Stimulated activated CD4-positive, alpha-beta T cell treated with anti-CD3 and anti-CD28 coated beads, TNF-alpha, amount 100 ng/mL, for 4 hours (primary cell): ENCODE results near the gene DTD1.

Experiments
- DNase-seq, 3 experiments: peaks; one replicate each; pipeline ENCODE4 v3.0.0-alpha.2; 2020; ENCODE audit warnings: low read depth in 3 of 3

The DTD1 gene

DNA sequence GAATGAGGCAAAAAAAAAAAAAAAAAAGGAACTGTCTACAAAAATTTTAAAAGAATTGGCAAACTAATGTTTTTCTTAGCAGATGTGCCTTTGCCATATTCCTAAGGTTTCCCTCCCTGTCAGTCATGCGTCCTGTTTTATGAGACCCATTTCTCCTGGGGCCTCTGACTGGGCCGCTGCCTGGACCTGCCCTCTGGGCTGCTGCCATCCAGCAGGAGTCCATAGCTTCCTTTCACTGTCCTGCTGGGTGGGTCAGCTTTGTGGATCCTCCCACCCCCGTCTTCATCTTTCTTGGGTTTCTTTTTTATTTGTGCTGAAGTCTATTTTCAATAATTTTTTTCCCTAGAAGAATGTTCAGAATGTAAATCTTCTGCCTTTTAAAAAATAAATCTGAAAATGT lies 114.9 kb downstream of the DTD1 start:
- DNase-seq = no peak

DNA sequence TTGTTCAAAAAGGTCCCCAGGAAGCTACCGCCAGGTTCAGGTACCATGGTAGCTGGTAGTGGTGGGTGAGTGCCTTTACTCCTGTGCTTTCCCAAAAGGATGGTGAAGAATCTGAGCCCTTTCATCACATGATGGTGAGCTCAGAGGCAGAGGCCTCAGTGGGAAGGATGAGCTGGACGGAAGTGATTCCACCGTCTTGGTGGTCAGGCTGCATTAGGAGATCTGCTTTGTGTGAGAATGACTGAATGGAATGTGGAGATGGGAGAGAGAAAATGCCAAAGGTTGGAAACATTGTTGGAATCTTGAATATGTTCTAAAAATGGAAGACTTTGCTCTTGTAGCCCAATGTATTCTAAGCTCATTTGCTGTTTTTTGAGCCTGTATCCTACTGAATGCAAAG lies 117.6 kb downstream of the DTD1 start:
- no peak for DNase-seq

DNA sequence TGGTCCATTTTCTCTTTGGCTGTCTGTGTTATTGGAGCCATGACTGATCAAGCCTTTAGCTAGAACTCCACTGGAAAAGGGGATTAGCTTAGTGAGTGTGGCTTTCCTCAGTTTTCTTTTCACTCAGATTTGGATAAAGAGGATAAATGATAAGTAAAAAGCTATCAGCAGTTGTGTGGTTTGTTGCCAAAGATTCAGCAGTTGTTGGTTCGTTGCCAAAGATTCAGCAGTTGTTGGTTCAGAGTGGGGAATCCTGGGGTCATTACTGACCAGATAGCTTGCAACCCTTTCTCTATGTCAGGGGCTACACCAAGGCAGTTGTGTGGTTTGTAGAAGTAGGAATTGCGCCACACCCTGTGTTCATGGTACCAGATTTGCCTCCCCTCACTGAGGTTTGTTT lies 118.1 kb downstream of the DTD1 start:
- DNase-seq = no peak

DNA sequence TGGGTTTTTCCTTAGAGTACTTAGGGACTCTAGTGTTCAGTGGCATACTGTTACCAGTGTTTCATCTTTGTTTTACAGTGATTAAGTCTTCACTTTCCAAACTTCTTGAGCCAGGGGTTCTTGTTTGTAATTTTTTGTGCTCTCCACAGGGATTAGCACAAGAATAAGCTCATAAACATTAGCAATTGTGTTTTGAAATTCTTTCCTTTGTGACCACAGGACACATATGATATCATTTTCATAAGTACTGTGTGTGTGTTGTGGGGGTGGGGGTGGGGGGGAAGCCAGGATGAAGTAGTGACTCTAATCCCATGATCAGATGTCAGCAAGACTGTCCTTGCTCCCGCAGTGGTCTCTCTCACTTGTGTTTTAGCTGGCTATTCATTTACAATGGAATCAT lies 124.3 kb downstream of the DTD1 start:
- no peak for DNase-seq

DNA sequence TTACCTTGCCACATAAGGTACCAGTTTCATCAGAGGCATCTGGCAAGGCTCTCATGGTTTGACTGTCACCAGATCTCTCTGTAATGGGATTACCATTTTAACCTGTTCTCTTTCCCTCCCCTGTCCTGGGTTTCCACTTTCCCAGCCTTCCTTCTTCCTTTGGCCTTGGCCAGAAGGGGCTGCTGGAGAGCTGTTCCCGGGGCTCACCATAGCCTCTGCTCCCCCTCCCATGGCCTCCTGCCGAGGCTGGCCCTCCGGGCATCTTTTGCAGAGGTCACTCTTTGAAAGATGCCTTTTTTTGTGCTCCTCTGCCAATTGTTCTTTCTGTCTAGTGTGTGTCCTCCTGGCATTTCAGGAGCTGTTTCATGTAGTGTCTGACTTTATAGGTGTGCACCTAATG lies 125.0 kb downstream of the DTD1 start:
- DNase-seq = no peak

DNA sequence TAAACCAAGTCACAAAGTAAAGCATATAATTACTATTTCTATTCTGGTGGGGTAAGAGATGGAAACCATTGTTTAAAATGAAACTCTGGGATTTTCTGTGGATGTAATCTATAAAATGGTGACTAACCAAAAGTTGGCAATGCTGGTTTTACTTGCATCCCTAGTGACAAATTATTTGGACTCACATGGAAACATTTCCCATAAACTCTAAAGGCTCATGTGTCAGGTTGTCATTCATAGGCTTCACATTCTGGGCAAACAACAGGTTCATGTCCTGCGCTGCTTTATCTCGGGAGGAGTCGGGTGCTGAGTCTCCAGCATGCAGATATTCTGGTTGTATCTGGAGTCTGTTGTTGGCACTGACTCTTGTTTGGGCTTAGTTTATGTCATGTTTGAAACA lies 127.7 kb downstream of the DTD1 start:
- no peak for DNase-seq

DNA sequence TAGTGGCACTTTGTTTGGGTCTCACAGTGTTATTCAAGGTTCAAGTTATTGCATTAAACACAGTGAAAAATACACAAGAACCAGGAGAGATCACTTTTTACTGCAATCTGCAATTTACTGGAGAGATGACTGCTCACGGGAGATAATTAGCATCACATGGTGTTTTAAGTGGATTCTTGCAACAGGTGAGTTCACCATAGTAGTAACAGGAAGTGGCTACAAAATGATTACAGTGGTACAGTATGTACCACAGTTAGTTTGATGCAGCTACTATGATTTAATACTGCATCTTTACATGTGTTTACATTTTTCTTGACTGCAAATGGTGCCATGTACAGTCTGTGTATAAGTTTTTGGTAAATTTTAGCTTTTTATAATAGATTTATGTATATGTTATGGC lies 129.2 kb downstream of the DTD1 start:
- no peak for DNase-seq

DNA sequence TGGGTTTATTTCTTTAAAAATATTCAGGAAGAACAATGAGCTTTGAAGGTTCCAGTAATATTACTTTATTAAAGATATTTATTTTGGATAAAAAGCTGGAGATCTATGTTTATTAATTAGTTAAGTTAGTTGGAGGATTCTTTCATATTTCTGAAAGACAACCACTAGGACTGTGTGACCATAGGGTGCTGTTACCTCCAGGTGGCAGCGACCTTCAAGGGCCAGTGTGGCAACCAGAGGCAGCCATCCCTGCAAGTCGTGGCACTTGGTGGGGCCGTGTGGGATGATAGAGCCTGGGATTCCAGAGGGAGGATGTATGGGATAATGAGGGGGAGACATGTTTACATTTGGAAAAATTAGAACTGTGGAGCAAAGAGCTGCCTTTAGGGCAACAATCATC lies 130.3 kb downstream of the DTD1 start:
- no peak for DNase-seq

DNA sequence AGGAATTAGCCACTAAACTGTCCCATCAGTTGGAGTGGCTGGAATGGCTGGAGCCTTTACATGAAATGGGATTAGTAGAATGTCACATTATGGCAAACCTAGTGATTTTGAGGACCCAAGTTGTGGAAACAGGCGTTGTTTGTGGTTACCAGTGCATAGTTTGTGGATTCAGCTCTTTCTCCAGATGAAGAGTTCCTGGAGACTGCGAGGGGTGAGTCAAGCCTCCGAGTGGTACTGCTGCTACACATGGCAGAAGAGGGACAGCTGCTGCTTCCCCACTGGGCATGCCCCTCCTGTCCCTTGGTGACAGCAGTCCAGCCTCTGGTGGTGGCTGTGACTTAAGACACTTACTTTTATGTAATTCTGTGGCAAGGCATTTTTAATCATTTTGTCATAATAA lies 131.6 kb downstream of the DTD1 start:
- no peak for DNase-seq

DNA sequence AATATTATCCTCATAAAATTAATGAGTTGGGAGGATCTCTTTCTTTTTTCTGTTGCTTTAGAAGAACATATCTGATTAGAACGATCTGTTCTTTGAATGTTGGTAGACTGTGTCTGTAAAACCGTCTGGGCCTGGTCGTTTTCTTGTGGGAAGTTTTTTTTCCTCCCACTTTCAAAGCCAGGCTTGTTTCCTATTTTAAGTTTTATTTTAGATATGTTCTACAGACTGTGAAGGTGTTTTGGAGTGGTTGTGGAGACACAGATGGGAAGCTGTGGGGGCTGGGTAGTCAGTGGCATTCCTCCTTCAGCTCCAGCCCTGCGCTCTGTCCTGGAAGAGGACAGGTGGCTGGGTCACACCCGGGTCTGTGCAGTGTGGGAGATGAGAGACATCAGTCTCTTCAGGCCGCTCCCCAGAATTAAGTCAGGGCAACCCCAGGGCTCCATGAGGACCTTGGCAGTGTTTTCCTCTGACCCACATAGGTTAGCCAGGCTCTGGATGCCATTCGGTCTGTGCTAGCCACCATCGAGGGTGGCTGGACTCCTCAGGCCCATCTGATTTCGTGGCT lies 133.8 kb downstream of the DTD1 start:
- DNase-seq = no peak

DNA sequence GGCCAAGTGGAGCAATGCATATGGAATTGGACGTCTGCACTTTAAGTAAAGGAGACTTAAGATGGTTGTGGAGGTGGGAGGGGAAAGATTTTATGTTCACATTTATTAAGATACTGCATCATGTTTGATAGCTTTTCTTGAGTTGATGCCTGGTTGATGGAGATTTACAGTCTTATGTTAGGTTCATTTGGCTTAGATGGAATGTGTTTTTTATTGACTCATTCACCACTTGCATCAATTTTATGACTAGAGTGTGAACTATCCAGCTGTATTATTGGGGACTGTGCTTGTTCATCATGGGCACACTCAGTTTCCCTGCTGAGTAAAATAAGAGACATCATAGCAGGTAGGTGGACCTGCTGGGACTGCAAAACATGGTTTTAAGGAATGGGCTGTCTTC lies 134.5 kb downstream of the DTD1 start:
- no peak for DNase-seq

DNA sequence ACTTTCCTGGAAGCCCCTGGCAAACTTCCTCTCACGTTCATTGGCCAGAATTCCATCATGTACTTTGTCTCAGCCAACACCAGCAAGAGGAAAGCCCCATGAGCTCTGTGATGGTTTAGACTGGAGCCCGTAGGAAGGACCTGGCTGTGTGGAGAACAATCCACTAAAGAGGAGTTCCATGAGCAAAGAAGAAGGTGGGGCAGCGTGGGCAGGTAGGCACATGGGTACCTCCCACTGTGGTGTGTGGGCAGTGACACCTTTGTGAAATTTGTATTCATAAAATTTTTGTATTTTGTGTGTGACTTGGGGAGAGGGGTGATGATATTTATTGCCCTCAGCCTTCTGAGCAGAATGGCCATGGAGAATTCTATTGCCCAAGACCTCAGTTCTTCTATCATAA lies 136.2 kb downstream of the DTD1 start:
- DNase-seq = no peak

DNA sequence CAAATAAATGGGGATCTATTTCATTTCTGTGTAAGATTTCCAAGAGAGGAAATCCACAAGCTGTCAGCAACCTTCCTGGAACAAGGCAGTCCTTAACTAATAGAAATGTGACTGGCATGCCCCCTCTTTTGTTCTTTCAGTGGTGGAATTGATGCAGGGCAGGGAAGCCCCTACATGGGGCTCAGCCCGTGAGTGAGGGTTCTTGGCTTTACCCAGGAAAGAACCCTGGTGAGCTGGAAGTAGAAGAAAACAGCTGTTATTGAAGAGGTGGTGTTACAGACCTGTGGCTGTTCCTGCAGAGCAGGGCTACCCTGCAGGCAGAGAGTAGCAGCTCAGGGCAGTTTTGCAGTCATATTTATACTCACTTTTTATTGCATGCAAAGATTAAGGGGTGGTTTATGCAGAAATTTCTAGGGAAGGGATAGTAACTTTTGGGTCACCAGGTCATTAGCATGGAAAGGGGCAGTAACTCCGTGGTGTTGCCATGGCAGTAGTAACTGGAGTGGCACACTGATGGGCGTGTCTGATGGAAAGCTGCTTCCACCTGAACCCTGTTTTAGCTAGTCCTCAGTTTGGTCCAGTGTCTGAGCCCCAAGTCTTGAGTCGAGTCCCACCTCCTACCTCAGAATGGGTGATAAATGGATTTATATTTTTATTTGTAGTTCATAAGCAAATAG lies 137.1 kb downstream of the DTD1 start:
- DNase-seq = no peak

DNA sequence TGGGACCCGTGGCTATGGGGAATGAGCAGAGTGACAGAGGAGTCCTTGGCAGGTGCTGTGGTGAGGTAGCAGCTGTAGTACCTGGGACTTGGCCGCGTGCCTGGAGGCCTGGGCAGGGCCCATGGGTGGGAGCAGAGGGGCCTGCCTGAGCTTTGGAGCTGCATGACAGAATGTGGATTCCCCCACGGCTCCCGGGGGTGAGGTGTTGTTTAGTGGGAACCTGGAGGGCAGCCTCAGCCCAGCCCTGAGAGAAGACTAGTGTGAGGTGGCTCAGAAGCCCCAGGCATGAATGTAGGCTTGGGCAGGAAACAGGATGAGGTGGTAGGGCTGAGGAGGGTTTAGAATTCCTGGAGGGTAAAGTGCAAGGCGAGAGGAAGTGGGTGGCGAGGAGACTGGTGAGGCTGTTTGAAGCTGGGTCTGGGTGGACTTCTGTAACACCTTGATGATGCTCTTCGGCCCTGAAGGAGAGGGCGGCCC lies 139.2 kb downstream of the DTD1 start:
- DNase-seq = no peak

DNA sequence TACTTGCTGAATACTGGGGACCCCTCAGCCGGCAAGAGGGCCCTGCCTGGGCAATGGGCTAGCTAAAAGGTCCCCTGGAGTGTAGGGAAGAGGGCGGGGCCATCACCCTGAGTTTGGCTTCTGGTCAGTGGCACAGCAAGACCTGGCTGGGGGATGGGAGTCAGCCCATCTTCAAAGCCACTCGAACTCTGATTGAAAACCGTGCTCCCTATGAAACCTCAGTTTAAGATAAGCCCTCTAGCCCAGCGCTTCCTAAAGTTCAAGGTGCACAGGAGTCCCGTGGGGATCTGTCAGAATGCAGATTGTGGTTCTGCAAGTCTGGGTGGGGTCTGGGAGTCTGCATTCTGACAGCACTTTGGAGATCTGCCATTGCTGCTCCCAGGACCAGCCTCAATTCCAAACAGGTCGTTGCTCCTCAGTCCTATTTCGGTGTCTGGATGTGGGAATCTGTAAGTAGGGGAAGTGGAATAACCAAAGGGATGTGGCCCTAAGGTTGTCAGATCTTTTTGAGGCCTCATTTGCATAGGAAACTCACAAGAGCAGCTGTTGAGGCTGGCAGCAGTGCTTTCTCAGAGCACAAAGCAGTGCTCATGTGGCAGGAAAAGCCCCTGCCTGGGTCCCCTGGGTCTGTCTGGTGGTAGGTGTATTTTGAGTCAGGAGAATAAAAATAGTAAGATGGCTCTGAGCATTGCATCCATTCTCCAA lies 140.5 kb downstream of the DTD1 start:
- no peak for DNase-seq

DNA sequence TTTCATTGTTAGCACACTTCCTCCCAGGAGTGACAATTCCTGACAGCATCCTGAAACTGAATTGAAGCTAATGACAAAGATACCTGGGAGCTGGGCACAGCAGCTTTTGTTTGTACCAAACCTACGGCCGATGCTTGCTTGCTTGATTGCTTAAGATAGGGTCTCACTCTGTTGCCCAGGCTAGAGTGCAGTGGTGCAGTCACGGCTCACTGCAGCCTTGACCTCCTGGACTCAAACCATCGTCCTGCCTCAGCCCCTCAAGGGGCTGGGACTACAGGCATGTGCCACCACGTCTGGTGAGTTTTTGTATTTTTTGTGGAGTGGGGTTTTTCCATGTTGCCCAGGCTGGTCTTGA lies 141.0 kb downstream of the DTD1 start:
- no peak for DNase-seq

DNA sequence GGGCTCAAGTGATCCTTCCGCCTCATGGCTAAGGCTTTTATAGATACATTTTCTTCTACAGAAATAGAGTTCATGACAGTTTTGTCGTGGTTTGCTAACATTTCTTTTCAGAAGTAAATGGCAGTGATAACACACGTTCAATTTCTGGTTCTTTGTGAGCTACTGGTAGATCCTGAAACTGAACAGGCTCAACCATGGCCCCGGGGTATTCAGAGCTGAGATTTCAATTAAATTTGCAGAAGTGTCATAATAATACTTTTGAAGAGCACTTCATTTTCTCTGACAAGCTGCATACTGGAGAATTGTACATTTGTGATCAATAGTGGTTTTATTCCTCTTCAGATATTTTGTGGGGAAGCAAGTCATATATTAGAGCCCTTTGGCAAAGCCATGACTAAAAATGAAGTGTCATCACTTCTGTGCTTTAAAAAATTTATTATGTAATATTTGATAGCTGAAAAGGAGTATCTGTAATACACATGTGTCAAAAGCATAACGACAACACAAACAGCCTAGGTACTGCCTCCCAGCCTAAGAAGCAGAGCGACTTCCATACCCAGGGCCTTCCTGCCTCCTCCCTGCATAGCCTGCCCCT lies 141.5 kb downstream of the DTD1 start:
- DNase-seq = no peak

DNA sequence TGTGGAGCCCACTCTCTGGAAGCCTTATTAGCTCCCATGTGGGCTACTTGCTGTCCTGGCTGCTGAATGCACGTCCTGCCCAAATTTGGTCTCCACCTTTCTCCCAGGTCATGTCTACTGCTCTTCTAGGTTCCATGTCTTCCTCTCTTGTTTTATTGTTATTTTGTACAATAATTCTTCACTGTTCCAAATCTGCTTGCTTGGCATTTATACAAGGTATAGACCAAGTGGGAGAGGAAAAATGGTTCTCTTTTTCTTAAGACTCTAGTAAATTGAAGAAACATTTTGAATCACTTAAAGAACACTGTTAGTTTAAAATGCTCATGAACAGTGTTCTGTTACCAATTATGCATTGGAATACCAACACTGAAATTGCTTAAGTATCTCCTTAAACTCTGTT lies 144.1 kb downstream of the DTD1 start:
- DNase-seq = no peak

DNA sequence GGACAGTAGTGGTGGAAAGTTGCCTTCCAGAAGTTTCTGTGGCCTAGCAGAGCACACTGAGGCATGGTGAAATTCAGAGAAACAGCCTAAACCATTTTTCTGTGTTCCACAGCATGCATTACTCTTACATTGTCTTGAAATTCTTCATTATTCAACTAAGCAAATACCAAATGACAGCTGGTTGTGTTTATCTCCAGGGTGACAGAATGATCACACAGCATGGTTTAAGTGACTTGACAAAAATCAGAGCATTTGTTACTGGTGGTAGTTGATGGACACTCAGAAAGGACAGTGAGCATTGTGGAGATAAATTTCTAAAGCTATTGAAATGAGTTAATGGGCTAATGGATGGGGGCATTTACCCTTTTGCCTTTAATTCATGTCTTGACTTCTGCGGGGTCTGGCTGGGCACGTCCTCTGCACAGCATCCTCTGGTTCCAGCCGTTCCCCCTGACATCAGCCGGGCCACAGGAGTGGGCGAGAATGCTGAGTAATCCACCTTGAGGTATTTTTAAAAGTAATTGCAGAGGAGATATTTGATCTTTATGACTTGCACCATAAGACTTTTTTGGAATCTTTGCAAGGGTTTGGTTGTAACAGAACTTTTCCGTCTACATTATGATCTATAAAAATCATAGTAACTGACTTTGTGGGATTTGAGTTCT lies 146.8 kb downstream of the DTD1 start:
- DNase-seq = no peak

DNA sequence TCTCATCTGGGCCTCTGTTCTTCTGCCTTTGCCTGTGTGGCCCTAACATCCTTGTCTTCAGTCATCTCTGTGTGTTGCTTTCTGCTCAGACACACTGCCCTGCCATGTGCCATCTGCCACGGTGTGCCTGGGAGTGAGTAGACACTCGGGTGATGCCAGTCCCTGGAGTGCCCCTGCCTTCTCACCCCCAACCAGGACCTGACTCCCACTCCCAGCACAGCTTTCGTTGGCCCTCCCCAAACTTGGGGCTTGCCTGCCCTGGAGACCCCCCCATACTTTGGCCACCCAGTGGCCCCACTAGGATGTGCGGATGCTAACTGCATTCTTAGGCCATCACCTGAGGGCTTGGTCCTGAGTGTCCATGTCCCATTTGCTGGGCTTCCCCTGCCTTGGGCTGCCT lies 149.3 kb downstream of the DTD1 start:
- no peak for DNase-seq

DNA sequence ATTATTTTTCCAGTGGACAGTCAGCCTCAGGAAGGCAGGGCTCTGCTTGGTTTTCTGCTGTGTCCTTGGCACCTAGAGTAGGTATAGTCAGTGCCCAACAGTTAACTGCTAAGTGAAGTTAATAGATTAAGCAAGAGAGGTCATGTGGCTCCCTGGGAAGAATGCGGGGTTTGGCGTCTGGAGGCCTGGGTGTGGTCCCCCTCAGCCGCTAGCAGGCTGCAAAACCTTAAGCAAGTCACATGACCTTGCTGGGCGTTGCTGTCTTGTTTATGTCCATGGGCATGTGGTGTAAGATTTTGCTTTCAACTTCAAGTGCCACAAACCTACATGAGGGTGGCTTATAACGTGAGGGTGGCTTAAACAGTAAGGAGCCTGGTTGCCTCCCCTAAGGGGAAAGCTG lies 150.2 kb downstream of the DTD1 start:
- DNase-seq = no peak

DNA sequence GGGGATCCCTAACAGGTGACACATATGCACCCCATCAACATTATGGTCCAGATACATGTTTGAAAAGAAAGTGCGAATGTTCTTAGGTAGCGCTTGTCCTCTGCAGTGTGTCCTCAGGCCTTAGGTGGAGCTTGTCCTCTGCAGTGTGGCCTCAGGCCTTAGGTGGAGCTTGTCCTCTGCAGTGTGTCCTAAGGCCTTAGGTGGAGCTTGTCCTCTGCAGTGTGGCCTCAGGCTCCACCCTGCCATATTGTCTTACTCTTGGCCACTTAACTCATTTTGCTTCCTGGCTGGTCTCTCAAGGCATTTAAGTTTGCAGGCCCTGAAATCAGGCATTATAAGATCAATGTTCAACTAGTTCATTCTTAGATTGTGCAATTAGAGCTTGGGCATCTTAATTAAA lies 151.0 kb downstream of the DTD1 start:
- no peak for DNase-seq

DNA sequence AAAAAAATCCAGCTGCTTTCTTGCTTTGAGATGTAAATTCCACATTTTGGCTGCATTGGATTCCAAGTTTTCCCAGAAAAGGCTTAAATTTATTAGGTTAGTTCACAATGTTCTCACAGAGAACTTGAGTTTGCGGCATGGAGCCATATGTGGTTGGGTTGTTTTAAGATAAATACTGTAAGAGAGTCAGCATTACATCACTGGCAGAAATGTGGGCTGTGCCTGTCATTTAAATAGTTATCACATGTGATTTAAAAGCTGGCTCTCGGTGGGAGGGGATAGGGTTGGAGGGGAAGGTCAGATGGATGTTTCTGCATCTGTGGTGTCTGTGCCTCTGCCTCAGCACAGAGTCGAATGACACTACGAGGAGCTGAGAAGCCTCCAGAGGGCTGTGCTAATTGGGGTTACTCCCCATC lies 151.9 kb downstream of the DTD1 start:
- no peak for DNase-seq
